ENCODE data around the gene UQCR11. TPM values are rescaled to one million over a fixed set of nuclear protein-coding genes. Genes with fewer than 3 reads are reported as not detected.

The UQCR11 gene
- total RNA-seq: 156 and 171 TPM in 2 replicates
- long read RNA-seq, transcript UQCR11-203 (3 exons, 1,324 nt): major isoform, 63 of 66 reads
- long read RNA-seq, partial matches to known transcripts: 2 of 66 reads
- long read RNA-seq, other reads (novel, unspliced or antisense): 1 of 66 reads

GRCh38 chr19:1605236-1606137 lies at the start of gene UQCR11:
Gene UQCR11 (minus strand): TSS chr19:1605462. CDS start chr19:1605409, 53 bp downstream.
- DNase-seq (ENCODE audit: low spot score, unreplicated experiment): peak; percentile 83
- H3K27me3 Mint-ChIP-seq: no peaks in the 10 kb centered on the region
- peak within 1 kb of the TSS; percentile 99 for H3K27ac Mint-ChIP-seq
- H3K36me3 Mint-ChIP-seq (ENCODE audit: insufficient read depth): peaks cover 3% of the 10 kb centered on the region
- H3K4me1 Mint-ChIP-seq (ENCODE audit: low read depth): peaks cover 13% of the 10 kb centered on the region
- peak within 1 kb of the TSS; percentile 82 for H3K4me3 Mint-ChIP-seq (ENCODE audit: low read depth)
- TF ChIP-seq, protein P1, sequence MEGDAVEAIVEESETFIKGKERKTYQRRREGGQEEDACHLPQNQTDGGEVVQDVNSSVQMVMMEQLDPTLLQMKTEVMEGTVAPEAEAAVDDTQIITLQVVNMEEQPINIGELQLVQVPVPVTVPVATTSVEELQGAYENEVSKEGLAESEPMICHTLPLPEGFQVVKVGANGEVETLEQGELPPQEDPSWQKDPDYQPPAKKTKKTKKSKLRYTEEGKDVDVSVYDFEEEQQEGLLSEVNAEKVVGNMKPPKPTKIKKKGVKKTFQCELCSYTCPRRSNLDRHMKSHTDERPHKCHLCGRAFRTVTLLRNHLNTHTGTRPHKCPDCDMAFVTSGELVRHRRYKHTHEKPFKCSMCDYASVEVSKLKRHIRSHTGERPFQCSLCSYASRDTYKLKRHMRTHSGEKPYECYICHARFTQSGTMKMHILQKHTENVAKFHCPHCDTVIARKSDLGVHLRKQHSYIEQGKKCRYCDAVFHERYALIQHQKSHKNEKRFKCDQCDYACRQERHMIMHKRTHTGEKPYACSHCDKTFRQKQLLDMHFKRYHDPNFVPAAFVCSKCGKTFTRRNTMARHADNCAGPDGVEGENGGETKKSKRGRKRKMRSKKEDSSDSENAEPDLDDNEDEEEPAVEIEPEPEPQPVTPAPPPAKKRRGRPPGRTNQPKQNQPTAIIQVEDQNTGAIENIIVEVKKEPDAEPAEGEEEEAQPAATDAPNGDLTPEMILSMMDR (IDR thresholded peaks at IDR 0.05; ENCODE audit: unreplicated experiment): peak; percentile 61
- H3K9me3 Mint-ChIP-seq (ENCODE audit: low read depth): no peaks in the 10 kb centered on the region

- peaks cover 11% of the 10 kb centered on the region for H3K4me1 Mint-ChIP-seq (ENCODE audit: low read depth)
- no peaks in the 10 kb centered on the region for H3K9me3 Mint-ChIP-seq (ENCODE audit: low read depth)
- no peak overlapping the region for H3K27ac Mint-ChIP-seq
- no peaks in the 10 kb centered on the region for H3K36me3 Mint-ChIP-seq (ENCODE audit: insufficient read depth)
- peaks cover 4% of the 10 kb centered on the region for H3K27me3 Mint-ChIP-seq
- peak overlapping the region; percentile 63 for H3K4me3 Mint-ChIP-seq (ENCODE audit: low read depth)
- TF ChIP-seq, protein P1 (IDR thresholded peaks at IDR 0.05; ENCODE audit: unreplicated experiment): no peak
- no peak for DNase-seq (ENCODE audit: low spot score, unreplicated experiment)
Measured at GRCh38 chr19:1654178-1654792, 49.0 kb upstream of the UQCR11 start.

DNA sequence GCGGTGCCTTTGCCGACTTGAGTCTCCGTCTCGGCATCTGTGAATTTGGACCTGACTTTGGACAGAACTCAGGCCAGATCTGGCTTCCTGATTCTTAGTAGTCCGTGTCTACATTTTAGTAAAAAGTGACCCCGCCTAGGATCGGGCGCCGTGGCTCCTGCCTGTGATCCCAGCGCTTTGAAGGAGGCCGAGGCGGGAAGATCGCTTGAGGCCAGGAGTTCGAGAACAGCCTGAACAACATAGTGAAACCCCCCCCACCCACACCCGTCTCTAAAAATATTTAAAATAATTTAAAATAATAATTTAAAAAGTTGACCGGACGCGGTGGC lies 48.0 kb upstream of the UQCR11 start:
- peaks cover 2% of the 10 kb centered on the region for H3K36me3 Mint-ChIP-seq (ENCODE audit: insufficient read depth)
- H3K4me1 Mint-ChIP-seq (ENCODE audit: low read depth): peaks cover 13% of the 10 kb centered on the region
- peak overlapping the region; percentile 98 for H3K27ac Mint-ChIP-seq
- DNase-seq (ENCODE audit: low spot score, unreplicated experiment): no peak
- H3K4me3 Mint-ChIP-seq (ENCODE audit: low read depth): peak overlapping the region; percentile 81
- no peaks in the 10 kb centered on the region for H3K9me3 Mint-ChIP-seq (ENCODE audit: low read depth)
- TF ChIP-seq, protein P1 (IDR thresholded peaks at IDR 0.05; ENCODE audit: unreplicated experiment): no peak
- H3K27me3 Mint-ChIP-seq: peaks cover 4% of the 10 kb centered on the region

DNA sequence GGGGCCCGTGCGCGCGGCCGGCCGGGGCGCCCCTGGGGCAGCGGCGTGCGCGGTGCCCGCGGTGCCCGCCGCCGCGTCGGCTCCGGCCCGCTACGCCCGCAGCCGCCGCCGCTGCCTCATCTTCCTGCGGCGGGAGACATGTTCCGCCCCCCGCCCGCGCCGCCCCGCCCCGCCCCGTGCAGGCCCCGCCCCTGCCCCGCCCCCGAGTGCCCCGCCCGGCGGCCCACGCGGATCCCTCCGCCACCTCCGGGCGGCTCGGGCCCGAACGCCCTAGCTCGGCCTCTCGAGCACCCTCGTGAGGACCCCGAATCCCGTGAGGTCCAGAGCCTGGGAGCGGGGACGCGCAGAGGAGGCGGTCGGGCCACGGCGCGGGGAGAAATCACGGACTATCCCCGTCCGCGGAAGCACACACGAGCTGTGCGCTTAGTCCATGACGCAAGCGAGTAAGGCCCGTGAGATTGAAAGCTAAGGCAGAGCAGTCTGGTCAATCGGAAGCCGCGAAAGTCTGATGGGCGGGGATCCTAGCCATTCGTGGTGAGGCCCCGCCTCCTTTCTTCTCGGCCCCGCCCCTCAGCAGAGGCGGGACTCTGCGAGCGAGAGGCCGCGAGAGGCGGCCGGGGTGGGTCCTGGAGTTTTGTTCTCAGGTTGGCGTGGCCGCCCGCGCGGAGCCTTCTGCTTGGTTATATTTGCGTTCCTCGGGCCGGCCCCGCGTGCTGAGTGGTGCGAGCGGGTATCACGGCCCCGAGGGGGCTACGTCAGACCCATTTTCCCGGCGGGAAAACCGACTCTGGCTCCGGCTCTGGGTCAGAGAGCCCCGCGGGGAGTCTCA lies 47.4 kb upstream of the UQCR11 start, which contains the start of gene TCF3:
Gene TCF3, minus strand, starts transcription at position 145 of the 829 bp plus-strand sequence. CDS start 2,367 bp downstream, outside the sequence.
- TF ChIP-seq, protein P1 (IDR thresholded peaks at IDR 0.05; ENCODE audit: unreplicated experiment): no peak
- peak; percentile 98 for DNase-seq (ENCODE audit: low spot score, unreplicated experiment)
- H3K36me3 Mint-ChIP-seq (ENCODE audit: insufficient read depth): peaks cover 4% of the 10 kb centered on the region
- peak within 1 kb of the TSS; percentile 99 for H3K27ac Mint-ChIP-seq
- peaks cover 4% of the 10 kb centered on the region for H3K27me3 Mint-ChIP-seq
- H3K4me3 Mint-ChIP-seq (ENCODE audit: low read depth): peak within 1 kb of the TSS; percentile 92
- H3K9me3 Mint-ChIP-seq (ENCODE audit: low read depth): no peaks in the 10 kb centered on the region
- H3K4me1 Mint-ChIP-seq (ENCODE audit: low read depth): peaks cover 13% of the 10 kb centered on the region

All from progenitor cell of endocrine pancreas (in vitro differentiated cells).